Measurements from ENCODE around the gene DDX31. TPM values are rescaled to one million over a fixed set of nuclear protein-coding genes. Genes with fewer than 3 reads are reported as not detected.

The DDX31 gene
- total RNA-seq, 1 donor from 2014 or later: 4.4 TPM

DNA sequence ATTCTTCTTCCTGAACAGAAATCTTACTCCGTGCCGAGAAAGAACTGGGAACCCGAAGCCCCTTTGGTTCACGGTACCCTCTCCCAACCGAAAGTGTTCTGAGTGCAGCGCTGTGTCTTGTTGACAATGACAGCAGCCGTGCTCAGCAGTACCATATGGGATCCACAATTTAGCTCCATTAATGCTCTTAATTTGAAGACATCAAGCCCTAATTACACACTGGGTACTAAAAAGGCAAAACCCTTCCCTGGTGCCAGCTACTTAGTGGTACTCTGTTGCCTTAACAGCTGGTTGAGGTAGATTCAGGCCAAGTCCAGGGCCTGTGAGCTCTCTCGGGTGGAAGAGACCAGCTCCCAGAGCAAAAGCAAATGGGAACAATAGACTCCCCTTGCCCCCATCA, 24.5 kb downstream of the DDX31 start:
- Histone ChIP-seq H3K27ac (replicated peaks) (no peak overlapping the region), H3K9me3 (replicated peaks) (no peaks in the 10 kb centered on the region), H3K4me3 (no peak overlapping the region), H3K4me1 (no peaks in the 10 kb centered on the region), H3K27me3 (ENCODE audit: low read depth) (no peaks in the 10 kb centered on the region), H3K36me3 (peaks cover 98% of the 10 kb centered on the region)
- TF ChIP-seq, protein P1, sequence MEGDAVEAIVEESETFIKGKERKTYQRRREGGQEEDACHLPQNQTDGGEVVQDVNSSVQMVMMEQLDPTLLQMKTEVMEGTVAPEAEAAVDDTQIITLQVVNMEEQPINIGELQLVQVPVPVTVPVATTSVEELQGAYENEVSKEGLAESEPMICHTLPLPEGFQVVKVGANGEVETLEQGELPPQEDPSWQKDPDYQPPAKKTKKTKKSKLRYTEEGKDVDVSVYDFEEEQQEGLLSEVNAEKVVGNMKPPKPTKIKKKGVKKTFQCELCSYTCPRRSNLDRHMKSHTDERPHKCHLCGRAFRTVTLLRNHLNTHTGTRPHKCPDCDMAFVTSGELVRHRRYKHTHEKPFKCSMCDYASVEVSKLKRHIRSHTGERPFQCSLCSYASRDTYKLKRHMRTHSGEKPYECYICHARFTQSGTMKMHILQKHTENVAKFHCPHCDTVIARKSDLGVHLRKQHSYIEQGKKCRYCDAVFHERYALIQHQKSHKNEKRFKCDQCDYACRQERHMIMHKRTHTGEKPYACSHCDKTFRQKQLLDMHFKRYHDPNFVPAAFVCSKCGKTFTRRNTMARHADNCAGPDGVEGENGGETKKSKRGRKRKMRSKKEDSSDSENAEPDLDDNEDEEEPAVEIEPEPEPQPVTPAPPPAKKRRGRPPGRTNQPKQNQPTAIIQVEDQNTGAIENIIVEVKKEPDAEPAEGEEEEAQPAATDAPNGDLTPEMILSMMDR (IDR thresholded peaks at IDR 0.05; ENCODE audit: borderline replicate concordance): no peak
- no peak for DNase-seq
- intact Hi-C loops (cut with micrococcal nuclease): no loop called here

DNA sequence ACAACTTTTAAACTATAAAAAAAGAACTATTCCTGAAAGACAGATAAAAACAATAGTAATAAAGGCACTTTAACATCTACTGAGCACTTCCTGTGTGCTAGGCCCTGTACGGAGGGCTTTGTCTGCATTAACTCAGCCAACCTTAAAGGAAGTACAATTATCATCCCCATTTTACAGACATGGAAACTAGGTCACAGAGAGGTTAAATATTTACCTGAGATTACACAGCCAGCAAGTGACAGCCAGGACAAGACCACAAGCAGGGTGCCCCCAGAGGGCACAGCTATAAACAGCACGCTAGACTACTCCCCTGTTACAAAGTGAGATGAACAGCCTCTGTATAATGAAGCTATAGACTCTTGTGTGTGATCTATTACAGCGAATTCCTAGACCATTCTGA, 25.5 kb downstream of the DDX31 start:
- H3K4me1 ChIP-seq: no peaks in the 10 kb centered on the region
- intact Hi-C loops (cut with micrococcal nuclease): no loop called here
- TF ChIP-seq, protein P1 (IDR thresholded peaks at IDR 0.05; ENCODE audit: borderline replicate concordance): no peak

DNA sequence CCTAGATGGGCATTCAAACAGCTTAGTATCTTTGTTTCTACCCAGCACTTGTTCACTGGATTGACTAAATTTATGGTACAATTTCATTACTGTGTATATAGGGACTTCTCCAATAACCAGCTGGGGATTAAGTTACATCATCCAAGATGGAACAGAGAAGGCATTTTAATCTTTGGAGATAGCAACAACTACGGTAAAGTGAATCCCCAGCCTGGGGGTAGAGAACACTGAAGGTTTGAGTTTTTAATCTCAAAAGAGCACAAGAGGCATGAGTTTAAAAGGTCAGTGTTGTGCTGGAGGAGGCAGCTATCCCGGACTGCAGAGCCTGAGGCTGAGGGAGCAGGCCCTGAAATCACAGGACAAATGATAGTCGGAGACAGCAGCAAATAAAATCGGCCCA, 28.6 kb downstream of the DDX31 start:
- no peaks in the 10 kb centered on the region for H3K27me3 ChIP-seq (ENCODE audit: low read depth)
- no peak overlapping the region for H3K4me3 ChIP-seq
- H3K4me1 ChIP-seq: no peaks in the 10 kb centered on the region
- no peak for DNase-seq
- H3K27ac ChIP-seq (replicated peaks): no peak overlapping the region
- TF ChIP-seq, protein P1 (IDR thresholded peaks at IDR 0.05; ENCODE audit: borderline replicate concordance): no peak
- no peaks in the 10 kb centered on the region for H3K9me3 ChIP-seq (replicated peaks)
- H3K36me3 ChIP-seq: peaks cover 95% of the 10 kb centered on the region
- intact Hi-C loops (cut with micrococcal nuclease): no loop called here

More for the DNA sequence above, 25.5 kb downstream of the DDX31 start:
- no peak overlapping the region for H3K27ac ChIP-seq (replicated peaks)
- H3K4me3 ChIP-seq: no peak overlapping the region
- no peaks in the 10 kb centered on the region for H3K9me3 ChIP-seq (replicated peaks)
- H3K36me3 ChIP-seq: peaks cover 98% of the 10 kb centered on the region
- DNase-seq: no peak
- no peaks in the 10 kb centered on the region for H3K27me3 ChIP-seq (ENCODE audit: low read depth)

DNA sequence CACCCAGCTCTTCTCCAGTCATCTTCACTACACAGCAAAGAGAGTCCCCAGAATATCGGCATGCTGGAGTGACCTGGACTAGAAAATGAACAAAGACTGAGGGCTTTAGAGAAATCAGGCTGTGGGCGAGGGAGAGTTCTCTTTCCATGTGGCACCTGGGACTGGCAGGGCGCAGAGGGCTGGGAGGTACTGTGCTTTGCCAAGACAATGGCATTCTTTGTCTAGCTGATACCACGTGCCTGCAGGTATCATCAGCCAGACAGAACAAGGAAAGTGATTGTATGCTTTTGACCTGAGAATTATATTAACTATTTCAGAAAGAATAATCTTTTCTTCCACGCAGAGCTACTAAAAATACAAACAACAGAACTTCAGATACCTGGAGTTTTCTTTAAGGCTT, 30.5 kb downstream of the DDX31 start:
- H3K36me3 ChIP-seq: peaks cover 80% of the 10 kb centered on the region
- H3K9me3 ChIP-seq (replicated peaks): no peaks in the 10 kb centered on the region
- no peak overlapping the region for H3K4me3 ChIP-seq
- intact Hi-C loops (cut with micrococcal nuclease): no loop called here
- no peaks in the 10 kb centered on the region for H3K27me3 ChIP-seq (ENCODE audit: low read depth)
- TF ChIP-seq, protein P1 (IDR thresholded peaks at IDR 0.05; ENCODE audit: borderline replicate concordance): no peak
- no peak for DNase-seq
- no peaks in the 10 kb centered on the region for H3K4me1 ChIP-seq
- H3K27ac ChIP-seq (replicated peaks): no peak overlapping the region

DNA sequence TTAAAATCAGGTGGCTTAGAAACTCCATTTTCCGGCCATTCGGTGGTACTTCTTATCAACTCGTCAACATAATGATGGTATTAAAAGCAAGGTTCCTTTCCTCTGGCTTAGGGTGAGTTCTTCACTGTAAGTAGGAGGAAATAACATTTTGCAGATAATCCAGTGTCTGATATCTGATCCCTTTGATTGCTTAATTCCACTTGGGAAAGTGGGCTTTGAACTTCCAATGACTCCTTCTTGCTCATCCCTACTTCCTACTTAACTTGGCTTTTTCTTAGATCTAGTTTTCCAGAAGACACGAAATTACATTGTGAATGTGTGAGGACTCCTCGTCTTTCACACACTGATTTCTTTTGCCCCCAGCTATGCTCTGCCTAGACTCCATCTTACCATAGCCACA, 31.5 kb downstream of the DDX31 start:
- intact Hi-C loops (cut with micrococcal nuclease): no loop called here
- Histone ChIP-seq H3K36me3 (peaks cover 69% of the 10 kb centered on the region), H3K27me3 (ENCODE audit: low read depth) (no peaks in the 10 kb centered on the region), H3K4me1 (no peaks in the 10 kb centered on the region), H3K27ac (replicated peaks) (no peak overlapping the region), H3K4me3 (no peak overlapping the region), H3K9me3 (replicated peaks) (no peaks in the 10 kb centered on the region)
- no peak for DNase-seq
- TF ChIP-seq, protein P1 (IDR thresholded peaks at IDR 0.05; ENCODE audit: borderline replicate concordance): no peak

DNA sequence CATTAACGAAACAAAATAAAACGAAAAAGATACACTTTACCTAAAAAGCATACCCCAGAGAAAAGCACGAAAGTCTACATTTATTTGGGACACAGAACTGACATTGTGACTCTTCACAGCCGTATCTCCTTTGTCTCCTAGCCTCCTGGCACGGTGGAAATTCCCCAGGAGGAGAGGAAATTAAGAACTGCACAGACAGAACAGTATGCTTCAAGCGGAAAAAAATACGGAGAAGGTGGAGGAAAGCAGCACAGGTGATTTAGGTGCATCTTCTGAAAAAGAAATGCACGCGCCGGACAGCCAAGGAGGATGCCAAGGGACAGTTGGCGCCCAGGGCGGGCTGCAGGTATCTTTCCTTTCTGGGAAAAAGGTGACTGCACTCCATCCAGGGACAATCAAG, 32.0 kb downstream of the DDX31 start:
- no peak for DNase-seq
- TF ChIP-seq, protein P1 (IDR thresholded peaks at IDR 0.05; ENCODE audit: borderline replicate concordance): no peak
- Histone ChIP-seq H3K36me3 (peaks cover 64% of the 10 kb centered on the region), H3K9me3 (replicated peaks) (no peaks in the 10 kb centered on the region), H3K4me1 (no peaks in the 10 kb centered on the region), H3K27me3 (ENCODE audit: low read depth) (no peaks in the 10 kb centered on the region), H3K27ac (replicated peaks) (no peak overlapping the region), H3K4me3 (no peak overlapping the region)
- intact Hi-C loops (cut with micrococcal nuclease): no loop called here

Measured in left ventricle myocardium inferior (tissue), 1 donor.